Stimulated activated CD8-positive, alpha-beta memory T cell treated with anti-CD3 and anti-CD28 coated beads, Interleukin-12 subunit alpha, Interleukin-12 subunit beta, amount 100 ng/mL, for 4 hours (primary cell): ENCODE measurements around the gene WIPF1.

Source experiments
- DNase-seq: peaks from one replicate; pipeline ENCODE4 v3.0.0-alpha.2; 2020; ENCODE audit warnings: low read depth

The WIPF1 gene

GRCh38 chr2:174595116-174595809, 2.3 kb downstream of the WIPF1 start:
- no peak for DNase-seq

DNA sequence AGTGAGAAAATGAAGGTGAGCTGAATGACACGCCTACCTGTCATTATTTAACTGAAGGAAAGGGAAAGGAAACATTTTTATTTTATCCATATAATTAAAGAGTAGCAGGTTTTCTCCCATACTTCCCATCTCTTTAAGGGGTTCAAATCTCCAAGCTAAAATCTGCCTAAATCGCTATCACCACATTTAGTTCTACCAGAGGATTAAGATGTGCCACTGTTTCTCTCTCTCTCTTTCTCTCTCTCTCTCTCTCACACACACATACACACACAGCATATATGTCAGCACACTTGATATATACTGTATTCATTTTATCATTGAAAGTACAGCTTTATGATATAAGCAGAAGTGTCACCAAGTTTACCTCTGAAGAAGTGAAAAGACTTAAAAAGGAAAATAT, 3.1 kb downstream of the WIPF1 start:
- DNase-seq, result no peak

- peak; percentile 36 for DNase-seq
Measured at GRCh38 chr2:174593574-174594203, 3.9 kb downstream of the WIPF1 start.

DNA sequence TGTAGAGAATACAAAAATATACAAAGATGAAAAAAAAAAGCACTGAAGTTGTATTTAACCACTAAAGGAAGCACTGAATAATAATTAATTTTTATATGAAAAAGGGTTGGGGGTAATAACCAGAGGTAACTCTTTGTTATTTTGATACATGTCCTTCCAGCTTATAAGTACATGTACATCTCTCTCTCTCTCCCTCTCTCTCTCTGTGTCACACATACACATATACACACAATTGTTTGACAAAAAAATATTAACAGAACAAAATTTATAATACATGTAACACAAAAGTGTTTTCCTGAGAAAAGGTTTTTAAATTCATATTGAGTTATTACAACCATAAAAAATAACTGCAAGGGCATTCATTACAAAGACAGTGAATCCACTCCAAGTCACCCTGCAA, 4.6 kb downstream of the WIPF1 start:
- no peak for DNase-seq

DNA sequence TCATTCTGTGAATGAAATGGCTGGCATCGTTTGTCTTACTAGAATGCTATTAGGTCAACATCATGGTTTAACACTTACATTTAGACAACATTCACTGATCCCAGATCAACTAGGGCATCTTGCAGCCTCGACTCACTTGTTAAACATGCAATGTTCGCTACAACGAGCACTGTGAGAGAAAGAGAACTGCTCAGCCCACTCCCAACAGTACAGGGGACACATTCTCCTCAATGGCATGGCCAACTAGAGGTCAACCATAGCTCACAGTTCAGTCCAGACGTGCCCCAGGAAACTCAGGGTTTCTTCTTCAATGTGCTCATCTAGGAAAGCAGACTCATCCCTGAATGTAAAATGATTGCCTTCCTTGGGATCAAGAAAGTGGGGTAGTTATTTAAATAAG, 5.9 kb downstream of the WIPF1 start:
- DNase-seq, result no peak

DNA sequence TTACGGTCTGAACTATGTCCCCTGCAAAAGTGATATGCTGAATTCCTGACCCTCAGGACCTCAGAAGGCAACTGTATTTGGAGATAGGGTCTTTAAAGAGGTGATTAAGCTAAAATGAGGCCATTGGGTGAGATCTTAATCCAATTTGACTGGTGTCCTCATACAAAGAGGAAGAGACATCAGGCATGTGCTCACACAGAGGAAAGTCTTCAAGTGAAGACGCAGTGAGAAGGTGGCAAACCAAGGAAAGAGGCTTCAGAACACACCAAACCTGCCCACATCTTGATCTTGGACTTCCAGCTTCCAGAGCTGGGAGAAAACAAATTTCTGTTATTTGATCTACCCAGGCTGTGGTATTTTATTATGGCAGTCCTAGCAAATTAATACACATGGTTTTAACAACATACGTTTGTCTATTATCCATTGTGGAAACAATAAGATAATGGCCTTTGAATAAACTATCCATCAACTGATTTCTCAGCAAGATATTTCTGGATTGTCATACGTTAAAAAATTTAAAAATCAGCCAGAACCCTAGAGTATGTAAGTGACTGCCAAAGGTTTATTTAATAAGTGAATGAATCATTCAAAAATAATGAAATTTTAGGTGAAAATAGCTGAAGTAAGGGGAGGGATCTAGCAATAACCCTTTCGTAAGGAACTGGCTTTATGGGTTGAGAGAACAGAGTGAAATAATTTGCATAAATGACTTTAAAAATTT, 6.5 kb downstream of the WIPF1 start:
- DNase-seq, result no peak

- DNase-seq, result no peak
Measured at GRCh38 chr2:174590346-174590745, 7.3 kb downstream of the WIPF1 start.

- no peak for DNase-seq
Measured at GRCh38 chr2:174589334-174589733, 8.3 kb downstream of the WIPF1 start.

- no peak for DNase-seq
Measured at GRCh38 chr2:174588463-174588862, 9.1 kb downstream of the WIPF1 start.

DNA sequence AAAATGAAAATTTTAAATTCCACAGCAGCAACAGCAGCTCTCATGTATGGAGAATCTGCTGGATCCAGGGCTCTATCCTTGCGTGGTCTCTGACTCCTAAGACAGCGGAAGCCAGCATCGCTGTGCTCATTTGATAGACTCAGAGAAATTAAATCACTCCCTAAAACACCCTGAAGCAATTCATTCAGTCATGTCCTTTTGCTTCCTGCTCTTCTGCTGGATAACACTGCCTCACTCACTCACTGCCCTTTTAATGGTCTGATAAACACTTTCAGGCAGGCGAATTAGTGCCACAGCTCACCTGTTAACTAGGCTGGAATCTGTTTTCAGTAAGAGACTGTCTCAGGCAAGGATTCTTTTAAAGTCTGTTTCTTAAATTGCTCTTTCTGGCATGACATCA, 10.0 kb downstream of the WIPF1 start:
- no peak for DNase-seq

DNA sequence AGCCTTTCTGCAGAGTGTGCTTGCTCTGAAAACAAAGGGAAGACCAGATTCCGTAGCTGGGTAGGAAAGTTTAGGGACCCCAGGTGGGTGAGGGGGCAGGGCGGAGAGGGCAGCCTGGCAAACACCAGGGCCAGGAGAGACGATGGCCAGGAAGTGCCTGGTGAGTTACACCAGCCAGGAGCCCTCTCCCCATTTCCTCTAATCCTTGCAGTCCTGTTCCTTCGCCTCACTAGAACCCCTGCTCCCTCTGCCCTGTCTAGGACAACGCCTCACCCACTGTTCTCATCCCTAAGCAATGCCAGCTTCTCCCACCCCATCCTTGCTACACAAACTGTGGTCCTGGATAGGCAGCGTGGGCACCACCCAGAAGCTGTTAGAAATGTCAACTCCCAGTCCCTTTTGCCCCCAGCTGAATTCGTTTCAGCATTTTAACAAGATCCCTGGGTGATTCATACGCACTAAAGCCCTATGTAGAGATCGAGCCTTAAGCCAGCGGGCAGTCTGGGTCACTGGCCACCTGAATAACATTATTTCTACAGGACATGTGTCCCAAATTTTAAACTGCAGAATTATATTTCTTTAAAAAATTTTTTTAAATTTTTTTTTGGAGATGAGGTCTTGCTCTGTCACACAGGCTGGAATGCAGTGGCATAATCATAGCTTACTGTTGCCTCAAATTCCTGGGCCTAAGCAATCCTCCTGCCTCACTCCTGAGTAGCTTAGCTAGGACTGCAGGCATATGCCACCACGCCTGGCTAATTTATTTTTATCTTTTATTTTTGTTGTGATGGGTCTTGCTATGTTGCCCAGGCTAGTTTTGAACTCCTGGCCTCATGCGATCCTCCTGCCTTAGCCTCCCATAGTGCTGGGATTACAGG, 10.9 kb downstream of the WIPF1 start:
- no peak for DNase-seq

GRCh38 chr2:174585657-174586252, 11.8 kb downstream of the WIPF1 start:
- no peak for DNase-seq

DNA sequence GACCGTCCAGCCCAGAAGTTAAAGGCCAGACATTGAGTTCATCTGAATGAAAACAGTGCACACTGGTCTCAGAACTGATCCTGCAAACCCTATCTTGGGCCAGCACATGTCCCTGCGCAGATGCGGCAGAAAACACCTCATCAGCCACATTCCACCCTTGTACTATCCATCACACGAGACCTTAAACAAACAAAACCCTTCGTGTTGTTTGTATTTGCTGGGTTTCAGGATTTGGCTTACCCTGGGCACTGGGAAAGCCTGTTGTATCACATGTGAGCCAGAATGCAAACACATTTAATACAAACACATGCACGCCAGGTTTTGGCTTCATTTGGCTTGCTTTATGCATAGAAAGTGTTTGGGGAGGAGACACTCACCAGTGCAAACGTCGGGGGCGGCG, 12.5 kb downstream of the WIPF1 start:
- no peak for DNase-seq

DNA sequence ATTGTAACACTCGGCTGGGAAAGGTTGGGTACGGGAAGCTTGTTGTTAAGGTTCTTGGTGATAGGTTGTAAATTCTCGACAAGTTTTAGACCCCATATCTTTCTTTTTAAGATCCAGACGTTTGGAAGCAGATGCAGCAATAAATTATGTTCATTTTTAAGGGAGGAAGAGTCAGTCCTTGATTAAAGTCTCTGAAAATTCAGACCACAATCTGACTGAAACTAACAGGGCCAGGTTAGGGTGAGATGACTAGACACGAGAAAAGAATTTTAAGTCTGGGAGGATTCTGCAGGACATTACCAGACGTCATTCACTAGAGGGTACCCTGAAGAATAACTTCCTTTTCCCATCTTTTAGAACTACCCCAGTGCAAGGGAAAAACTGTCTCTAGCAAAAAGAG, 16.1 kb downstream of the WIPF1 start:
- no peak for DNase-seq

DNA sequence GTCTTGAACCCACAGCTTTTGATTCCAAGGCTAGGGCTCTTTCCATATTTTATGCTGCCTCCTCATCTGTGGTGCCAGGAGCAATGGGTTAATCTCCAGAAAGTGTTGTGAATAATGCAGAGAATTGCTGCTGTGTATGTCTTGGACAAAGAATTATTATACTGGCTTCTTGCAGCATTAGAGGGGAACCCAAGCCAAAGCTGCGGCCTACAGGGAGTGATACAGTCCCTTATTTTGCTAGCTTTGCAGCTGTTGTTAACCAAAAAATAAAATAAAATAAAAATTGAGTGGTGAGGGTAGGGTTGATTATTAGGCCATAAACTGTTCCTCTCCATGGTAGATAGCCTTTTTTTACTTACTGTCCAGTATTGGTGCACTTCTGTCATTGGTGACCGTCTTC, 16.7 kb downstream of the WIPF1 start:
- DNase-seq, result no peak

GRCh38 chr2:174577967-174578589, 19.5 kb downstream of the WIPF1 start:
- no peak for DNase-seq

- no peak for DNase-seq
Measured at GRCh38 chr2:174575124-174575776, 22.4 kb downstream of the WIPF1 start.

GRCh38 chr2:174574657-174575056, 22.9 kb downstream of the WIPF1 start:
- DNase-seq, result no peak

- DNase-seq, result no peak
Measured at GRCh38 chr2:174573621-174574081, 24.0 kb downstream of the WIPF1 start.

DNA sequence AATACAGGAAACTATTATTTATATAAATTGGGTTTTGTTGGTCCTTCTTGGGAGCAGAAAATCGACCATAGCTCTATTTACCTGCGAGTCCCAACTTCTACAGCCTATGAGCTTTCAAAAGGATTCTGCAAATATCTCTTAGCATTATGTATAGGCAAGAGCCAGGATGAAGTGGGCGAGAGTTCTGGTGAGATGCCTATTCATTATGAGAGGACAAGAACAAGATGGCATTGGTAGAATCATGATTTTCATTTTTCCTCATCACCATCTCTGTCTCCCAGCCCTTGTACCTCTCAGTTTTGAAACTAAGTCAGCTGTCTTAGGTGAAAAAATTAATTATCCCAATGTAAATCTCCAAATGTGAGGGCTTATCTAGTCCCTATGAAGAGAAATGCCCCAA, 25.0 kb downstream of the WIPF1 start:
- DNase-seq, result no peak
